Right lobe of liver (tissue), 6 donors: Measurements from ENCODE around the gene LASP1. TPM values are rescaled to one million over a fixed set of nuclear protein-coding genes. Genes with fewer than 3 reads are reported as not detected.

Experiments used
- ATAC-seq, 4 donors: fragments of 200-7000 bp; cut with Tn5 transposase; one replicate each; pipeline ENCODE4 v1.9.1; 2020; ENCODE audit warnings: mild to moderate bottlenecking in 4 of 4, moderate library complexity in 4 of 4
- DNase-seq, 3 donors: peaks; one replicate each; pipeline ENCODE4 v3.0.0-alpha.2; 2020
- H3K27ac ChIP-seq, 3 donors: fragments of 200-600 bp; one replicate each; pipeline ENCODE4 v1.8.0; 2022
- H3K27me3 ChIP-seq, 2 donors: fragments of 200-600 bp; one replicate each; pipeline ENCODE4 v1.8.0; 2022
- H3K36me3 ChIP-seq, 4 donors: fragments of 200-600 bp; sonication (generic) in 1 of 4; one replicate each; pipeline versions ENCODE4 v1.5.1 to v1.8.0; 2017 to 2022; ENCODE audit warnings: control low read depth in 1 of 4
- H3K4me1 ChIP-seq, 4 donors: fragments of 200-600 bp; sonication (generic) in 1 of 4; one replicate each; pipeline versions ENCODE4 v1.5.1 to v1.8.0; 2017 to 2022; ENCODE audit warnings: control low read depth in 1 of 4
- H3K4me3 ChIP-seq, 3 donors: fragments of 200-600 bp; one replicate each; pipeline ENCODE4 v1.8.0; 2022
- H3K9me3 ChIP-seq, 4 donors: fragments of 200-600 bp; sonication (generic) in 1 of 4; one replicate each; pipeline versions ENCODE4 v1.5.1 to v1.8.0; 2017 to 2022; ENCODE audit warnings: control low read depth in 1 of 4
- CTCF ChIP-seq, 4 donors: fragments of 200-600 bp in 3 of 4; fragments of 450-650 bp in 1 of 4; IDR thresholded peaks; one replicate each; pipeline versions ENCODE4 v1.5.1 to v1.8.0; 2016 to 2022; ENCODE audit warnings: antibody characterized with exemption in 4 of 4, mild to moderate bottlenecking in 2 of 4
- POLR2A ChIP-seq: fragments of 450-650 bp; IDR thresholded peaks from one replicate; pipeline ENCODE4 v1.6.1; 2017; ENCODE audit warnings: antibody characterized with exemption, mild to moderate bottlenecking
- WGBS: methylation state at CpG from one replicate; pipeline ENCODE4 v1.1.6; 2018; ENCODE audit warnings: low coverage, low lambda C conversion rate; ENCODE audit not compliant: insufficient coverage; ENCODE audit errors: missing lambda C conversion rate; 5-methylcytosine and 5-hydroxymethylcytosine counted together
- intact Hi-C, 2 donors: fragments of 100-400 bp; cut with DNase I; formaldehyde crosslinking; loops; one replicate each; pipeline versions ENCODE4 v1.11.2 to v1.14.1; 2022
- total RNA-seq, 6 experiments: library from RNA; depleted of rRNA in 2 of 6; stranded (reverse); fragments of >200 nt in 2 of 6; fragmentation: NEBNext Ultra II Directional in 3 of 6; extraction: Animal tissue kit (Norgen Biotek cat#: 25700) in 3 of 6; gene quantifications; one replicate each; pipeline versions ENCODE4 v1.1.0 to v1.2.4, GENCODE V29; 2016 to 2023
- donor health status: DM: no; HTN: yes; CAD: no.
- donor health status: DM: no; HTN: no; CAD: no.
- donor health status: DM: no; HTN: no; CAD: no.
- donor health status: DM: no; HTN: yes; CAD: no.
- donor health status: DM: no; HTN: yes; CAD: no.

Gene LASP1
- total RNA-seq, 6 experiments from 2014 or later = 52.2 to 124 (median 84.8) TPM

DNA sequence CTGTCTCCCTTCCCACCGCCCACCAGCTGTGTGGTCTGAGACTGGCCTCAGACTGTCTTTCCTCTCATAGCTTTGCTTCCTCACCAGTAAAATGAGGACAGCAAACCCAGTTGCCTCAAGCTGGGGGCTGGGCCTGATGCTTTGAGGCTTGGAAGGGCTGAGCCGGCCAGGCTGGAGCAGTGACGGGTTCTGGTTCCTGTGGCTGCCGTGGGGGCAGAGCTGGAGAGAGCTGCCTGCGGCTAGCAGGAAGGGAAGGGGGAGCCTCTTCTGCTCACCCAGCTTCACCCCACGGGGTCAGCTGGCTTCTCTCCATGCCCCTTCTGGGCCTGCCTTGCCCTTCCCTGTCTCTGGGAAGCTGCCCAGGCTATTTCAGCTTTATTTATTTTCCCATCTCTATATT, 23.7 kb downstream of the LASP1 start:
- H3K9me3 ChIP-seq = no peaks in the 10 kb centered on the region
- TF ChIP-seq POLR2A (no peak), CTCF (IDR thresholded peaks at IDR 0.05) (no peak)
- 0% methylated on average over 5 of the region's 6 CpGs for WGBS
- H3K4me1 ChIP-seq = peaks cover 0 to 50% (median 31%) of the 10 kb centered on the region in 4 donors
- no peak overlapping the region for H3K4me3 ChIP-seq
- H3K27me3 ChIP-seq = no peaks in the 10 kb centered on the region
- DNase-seq (peak in 1 of 3 donors; percentile 81), ATAC-seq (peak; percentile 19 to 61 (median 34))
- H3K27ac ChIP-seq = peak overlapping the region; percentile 9 to 31 (median 10)
- intact Hi-C loops = no loop called here
- peaks cover 3 to 29% (median 8%) of the 10 kb centered on the region in 4 donors for H3K36me3 ChIP-seq

DNA sequence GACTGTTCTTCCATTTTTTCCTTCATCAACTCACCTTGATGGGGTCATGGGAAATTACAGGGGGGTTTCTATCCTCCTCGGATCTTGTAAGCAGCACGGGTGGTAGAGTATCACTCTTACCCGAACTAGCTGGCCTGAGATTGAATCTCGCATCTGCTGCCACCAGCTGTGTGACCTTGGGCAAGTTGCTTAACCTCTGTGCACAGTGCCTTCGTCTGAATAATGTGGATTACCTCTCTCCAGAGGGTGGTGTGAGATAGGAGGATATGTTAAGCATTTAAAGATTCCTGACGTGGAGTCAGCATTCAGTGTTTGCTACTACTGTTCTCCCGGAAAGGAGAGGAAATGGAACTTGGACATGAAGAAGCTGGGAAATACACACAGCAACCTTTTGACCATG, 24.4 kb downstream of the LASP1 start:
- Histone ChIP-seq H3K4me3 (no peak overlapping the region), H3K27ac (peak overlapping the region in 2 of 3 donors; percentile 9 to 31), H3K27me3 (no peaks in the 10 kb centered on the region), H3K4me1 (peaks cover 0 to 56% (median 32%) of the 10 kb centered on the region in 4 donors), H3K36me3 (peaks cover 3 to 25% (median 7%) of the 10 kb centered on the region in 4 donors), H3K9me3 (no peaks in the 10 kb centered on the region)
- no peak for TF ChIP-seq POLR2A
- TF ChIP-seq CTCF (IDR thresholded peaks at IDR 0.05) = no peak
- WGBS = 29% methylated on average over 7 of the region's 7 CpGs
- DNase-seq = no peak
- intact Hi-C loops = no loop called here
- ATAC-seq = peak in 1 of 4 donors; percentile 2

DNA sequence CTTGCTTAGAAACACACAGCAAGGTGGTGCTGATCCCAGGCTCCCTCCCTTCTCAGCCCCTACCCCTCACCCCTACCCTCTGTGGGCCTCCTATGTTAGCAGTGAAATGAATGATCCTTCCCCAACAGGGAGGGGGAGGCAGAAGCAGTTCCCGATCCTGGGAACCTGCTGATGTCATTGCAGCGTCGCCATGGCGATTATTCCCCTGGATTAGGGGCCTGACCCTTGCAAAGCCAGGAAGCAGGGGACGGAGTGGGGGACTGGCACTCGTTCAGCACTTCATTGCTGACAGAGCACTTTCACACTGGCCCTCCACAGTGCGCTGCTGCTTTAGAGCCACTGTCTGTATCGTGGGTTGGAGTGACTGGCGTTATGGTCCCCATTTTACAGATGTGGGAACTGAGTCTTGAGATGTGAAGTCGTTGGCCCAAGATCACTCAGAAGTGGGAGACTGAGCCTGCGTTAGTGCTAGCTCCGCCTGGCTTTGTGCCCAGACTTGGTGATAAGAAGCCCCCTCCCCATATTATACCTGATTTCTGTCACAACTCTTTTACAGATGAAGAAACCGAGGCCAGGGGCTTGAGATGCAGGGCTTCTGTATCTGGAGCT, 26.6 kb downstream of the LASP1 start:
- peak; percentile 4 to 16 (median 9) for ATAC-seq

DNA sequence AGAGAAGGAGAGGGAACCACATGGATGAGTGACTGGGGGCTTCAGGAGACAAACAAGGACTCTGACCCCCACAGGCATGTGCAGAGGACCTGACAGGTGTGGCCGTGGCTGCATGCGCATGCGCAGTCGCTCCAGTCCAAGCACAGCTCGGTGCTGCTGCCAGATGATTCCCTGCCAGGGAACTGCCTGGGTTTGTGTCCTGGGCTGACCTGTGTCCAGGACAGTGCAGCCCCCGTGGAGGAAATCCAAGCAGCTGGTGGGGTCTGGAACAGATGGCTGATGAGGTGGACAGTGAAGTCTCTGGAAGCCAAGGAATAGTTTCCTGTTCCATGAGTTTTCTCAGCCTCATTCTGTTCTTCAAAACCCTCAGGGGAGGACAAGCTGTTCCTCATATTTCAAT, 27.3 kb downstream of the LASP1 start:
- peaks cover 0 to 80% (median 35%) of the 10 kb centered on the region in 4 donors for H3K4me1 ChIP-seq
- TF ChIP-seq POLR2A (no peak), CTCF (IDR thresholded peaks at IDR 0.05) (no peak)
- H3K9me3 ChIP-seq = no peaks in the 10 kb centered on the region
- intact Hi-C loops = no loop called here
- H3K36me3 ChIP-seq = peaks cover 0 to 10% (median 2%) of the 10 kb centered on the region in 4 donors
- H3K4me3 ChIP-seq = no peak overlapping the region
- WGBS = 35% methylated on average over 4 of the region's 6 CpGs
- H3K27me3 ChIP-seq = no peaks in the 10 kb centered on the region
- peak; percentile 83 to 90 (median 90) for DNase-seq
- peak; percentile 54 to 78 (median 67) for ATAC-seq
- H3K27ac ChIP-seq = peak overlapping the region; percentile 18 to 49 (median 43)

More for the DNA sequence above, 26.6 kb downstream of the LASP1 start:
- no peak for TF ChIP-seq POLR2A
- H3K9me3 ChIP-seq = no peaks in the 10 kb centered on the region
- peak in 1 of 3 donors; percentile 64 for DNase-seq
- peaks cover 0 to 78% (median 34%) of the 10 kb centered on the region in 4 donors for H3K4me1 ChIP-seq
- no peaks in the 10 kb centered on the region for H3K27me3 ChIP-seq
- 53% methylated on average over 8 of the region's 13 CpGs for WGBS
- intact Hi-C loops = no loop called here
- peaks cover 0 to 13% (median 7%) of the 10 kb centered on the region in 4 donors for H3K36me3 ChIP-seq
- H3K4me3 ChIP-seq = no peak overlapping the region
- peak overlapping the region; percentile 14 to 43 (median 27) for H3K27ac ChIP-seq

DNA sequence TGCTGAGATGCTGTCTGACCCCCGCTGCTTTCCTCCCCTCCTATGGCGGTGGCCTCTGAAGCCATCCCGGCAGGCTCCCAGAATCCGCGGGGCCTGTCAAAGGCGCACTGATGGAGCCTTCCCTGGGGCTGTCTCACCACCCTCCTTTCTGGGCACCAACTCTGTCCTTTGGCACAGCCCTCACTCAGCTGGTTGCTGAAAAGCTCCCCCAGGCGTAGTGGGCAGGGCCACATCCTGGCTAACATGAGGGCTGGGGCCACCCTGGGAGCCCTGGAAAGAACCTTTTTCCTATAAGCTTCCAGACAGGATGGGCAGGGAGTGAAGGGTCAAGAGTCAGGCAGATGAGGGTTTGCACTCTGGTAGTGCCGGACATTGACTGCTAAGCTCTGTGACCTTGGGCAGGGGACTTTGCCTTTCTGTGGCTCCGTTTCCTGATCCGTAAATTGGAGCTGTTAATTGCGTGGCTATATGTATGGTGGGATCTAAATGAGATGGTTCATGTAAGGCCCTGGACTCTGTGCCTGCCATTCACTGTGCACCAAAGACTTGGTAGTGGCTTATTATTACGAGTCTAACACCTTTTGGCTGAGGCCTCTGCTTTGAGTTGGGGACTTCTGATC, 27.9 kb downstream of the LASP1 start:
- WGBS = 17% methylated on average over 4 of the region's 12 CpGs
- TF ChIP-seq CTCF (IDR thresholded peaks at IDR 0.05) (no peak), POLR2A (no peak)
- peak; percentile 29 to 53 (median 40) for ATAC-seq
- H3K4me1 ChIP-seq = peaks cover 0 to 77% (median 34%) of the 10 kb centered on the region in 4 donors
- no peaks in the 10 kb centered on the region for H3K27me3 ChIP-seq
- no peaks in the 10 kb centered on the region for H3K9me3 ChIP-seq
- peak overlapping the region; percentile 43 to 71 (median 49) for H3K27ac ChIP-seq
- intact Hi-C loops = no loop called here
- DNase-seq = no peak
- H3K4me3 ChIP-seq = no peak overlapping the region
- peaks cover 0 to 6% (median under 1%) of the 10 kb centered on the region in 4 donors for H3K36me3 ChIP-seq
